ENCODE data around the gene BBS7. TPM values are rescaled to one million over a fixed set of nuclear protein-coding genes. Genes with fewer than 3 reads are reported as not detected.

The BBS7 gene
- total RNA-seq, 2 experiments from 2014 or later: 10.7 to 25.8 TPM

- Histone ChIP-seq H3K4me1 (ENCODE audit: insufficient read depth, low read length, poor library complexity, severe bottlenecking) (no peaks in the 10 kb centered on the region), H3K27ac (ENCODE audit: low read depth, low read length, poor library complexity, severe bottlenecking) (no peak overlapping the region), H3K79me2 (ENCODE audit: insufficient read depth, low read depth, low read length) (no peaks in the 10 kb centered on the region), H3K36me3 (ENCODE audit: insufficient read depth, low read length) (peaks cover 11% of the 10 kb centered on the region), H3K4me2 (ENCODE audit: low read length) (no peak overlapping the region), H4K20me1 (ENCODE audit: insufficient read depth, low read length) (no peaks in the 10 kb centered on the region), H3K9me3 (ENCODE audit: low read length) (no peaks in the 10 kb centered on the region), H3K4me3 (ENCODE audit: low read depth, low read length, poor library complexity, severe bottlenecking) (no peak overlapping the region), H3K9me2 (ENCODE audit: insufficient read depth, low read length) (no peaks in the 10 kb centered on the region), H2AFZ (ENCODE audit: low read length) (no peak overlapping the region)
- ChIA-PET POLR2A (no interaction called here), CTCF (ENCODE audit: unreplicated experiment) (no interaction called here)
- intact Hi-C loops (cut with micrococcal nuclease; ENCODE audit: unreplicated experiment): no loop called here
- no peak for DNase-seq (ENCODE audit: low spot score)
- TF ChIP-seq CTCF (conservative IDR thresholded peaks at IDR 0.05; ENCODE audit: low read length) (no peak), EZH2phosphoT487 (IDR thresholded peaks at IDR 0.05; ENCODE audit: borderline replicate concordance, low read depth, low read length) (no peak)
- no TSS peak for BruUV-seq (replicated peaks)
Observed at GRCh38 chr4:121851354-121851753, 18.9 kb downstream of the BBS7 start.

- BruUV-seq (replicated peaks): no TSS peak
- H3K4me1 ChIP-seq (ENCODE audit: insufficient read depth, low read length, poor library complexity, severe bottlenecking): no peaks in the 10 kb centered on the region
- TF ChIP-seq EZH2phosphoT487 (IDR thresholded peaks at IDR 0.05; ENCODE audit: borderline replicate concordance, low read depth, low read length) (no peak), CTCF (conservative IDR thresholded peaks at IDR 0.05; ENCODE audit: low read length) (no peak)
Observed at GRCh38 chr4:121846662-121847061, 23.6 kb downstream of the BBS7 start.

GRCh38 chr4:121842862-121843261 lies 27.4 kb downstream of the BBS7 start:
- CTCF ChIA-PET (ENCODE audit: unreplicated experiment): no interaction called here
- no peak for TF ChIP-seq EZH2phosphoT487 (IDR thresholded peaks at IDR 0.05; ENCODE audit: borderline replicate concordance, low read depth, low read length)
- no peak for TF ChIP-seq CTCF (conservative IDR thresholded peaks at IDR 0.05; ENCODE audit: low read length)
- DNase-seq (ENCODE audit: low spot score): no peak

More at GRCh38 chr4:121846662-121847061, 23.6 kb downstream of the BBS7 start:
- ChIA-PET POLR2A (no interaction called here), CTCF (ENCODE audit: unreplicated experiment) (no interaction called here)
- no peaks in the 10 kb centered on the region for H3K9me2 ChIP-seq (ENCODE audit: insufficient read depth, low read length)
- H3K27ac ChIP-seq (ENCODE audit: low read depth, low read length, poor library complexity, severe bottlenecking): no peak overlapping the region
- H4K20me1 ChIP-seq (ENCODE audit: insufficient read depth, low read length): no peaks in the 10 kb centered on the region
- no peak for DNase-seq (ENCODE audit: low spot score)
- no peak overlapping the region for H3K4me3 ChIP-seq (ENCODE audit: low read depth, low read length, poor library complexity, severe bottlenecking)
- no peaks in the 10 kb centered on the region for H3K79me2 ChIP-seq (ENCODE audit: insufficient read depth, low read depth, low read length)
- H3K4me2 ChIP-seq (ENCODE audit: low read length): no peak overlapping the region
- peaks cover 27% of the 10 kb centered on the region for H3K36me3 ChIP-seq (ENCODE audit: insufficient read depth, low read length)
- H2AFZ ChIP-seq (ENCODE audit: low read length): no peak overlapping the region
- H3K9me3 ChIP-seq (ENCODE audit: low read length): no peaks in the 10 kb centered on the region
- intact Hi-C loops (cut with micrococcal nuclease; ENCODE audit: unreplicated experiment): no loop called here

More at GRCh38 chr4:121842862-121843261, 27.4 kb downstream of the BBS7 start:
- no peak overlapping the region for H3K4me3 ChIP-seq (ENCODE audit: low read depth, low read length, poor library complexity, severe bottlenecking)
- H3K9me3 ChIP-seq (ENCODE audit: low read length): no peaks in the 10 kb centered on the region; the same call in 1 of the 2 replicates
- no peaks in the 10 kb centered on the region for H4K20me1 ChIP-seq (ENCODE audit: insufficient read depth, low read length)
- POLR2A ChIA-PET: interaction anchor here (0.8 to 1.2 kb wide), 2 partner anchors 15 to 1031 kb away, joined by 3 read pairs; no protein-coding TSS in a partner anchor
- H3K27ac ChIP-seq (ENCODE audit: low read depth, low read length, poor library complexity, severe bottlenecking): no peak overlapping the region
- no TSS peak for BruUV-seq (replicated peaks)
- no peaks in the 10 kb centered on the region for H3K79me2 ChIP-seq (ENCODE audit: insufficient read depth, low read depth, low read length)
- H3K9me2 ChIP-seq (ENCODE audit: insufficient read depth, low read length): no peaks in the 10 kb centered on the region
- H3K4me2 ChIP-seq (ENCODE audit: low read length): no peak overlapping the region
- H3K4me1 ChIP-seq (ENCODE audit: insufficient read depth, low read length, poor library complexity, severe bottlenecking): no peaks in the 10 kb centered on the region
- H3K36me3 ChIP-seq (ENCODE audit: insufficient read depth, low read length): peaks cover 40% of the 10 kb centered on the region
- intact Hi-C loops (cut with micrococcal nuclease; ENCODE audit: unreplicated experiment): no loop called here
- H2AFZ ChIP-seq (ENCODE audit: low read length): no peak overlapping the region

Measured in OCI-LY7 (cell line).